WTC11 (cell line): ENCODE measurements around the gene LIMK1.

Experiments used
- TF ChIP-seq, protein P1 (sequence below): sonication (generic); formaldehyde crosslinking; IDR thresholded peaks from 2 replicates; pipeline ENCODE4 v1.8.0; 2023; ENCODE audit warnings: missing genetic modification reagents, mild to moderate bottlenecking, borderline replicate concordance
- TF ChIP-seq, protein P2 (sequence below): fragments of 200-600 bp; IDR thresholded peaks from 2 replicates; pipeline ENCODE4 v1.8.0; 2022; ENCODE audit warnings: antibody characterized with exemption
- TF ChIP-seq, protein P3 (sequence below): sonication (generic); formaldehyde crosslinking; IDR thresholded peaks from 2 replicates; pipeline ENCODE4 v1.8.1; 2022; ENCODE audit warnings: low read depth, missing genetic modification reagents, borderline replicate concordance
- TF ChIP-seq, protein P4 (sequence below): sonication (generic); formaldehyde crosslinking; IDR thresholded peaks from 2 replicates; pipeline ENCODE4 v1.8.0; 2022; ENCODE audit warnings: mild to moderate bottlenecking, missing genetic modification reagents

DNA sequence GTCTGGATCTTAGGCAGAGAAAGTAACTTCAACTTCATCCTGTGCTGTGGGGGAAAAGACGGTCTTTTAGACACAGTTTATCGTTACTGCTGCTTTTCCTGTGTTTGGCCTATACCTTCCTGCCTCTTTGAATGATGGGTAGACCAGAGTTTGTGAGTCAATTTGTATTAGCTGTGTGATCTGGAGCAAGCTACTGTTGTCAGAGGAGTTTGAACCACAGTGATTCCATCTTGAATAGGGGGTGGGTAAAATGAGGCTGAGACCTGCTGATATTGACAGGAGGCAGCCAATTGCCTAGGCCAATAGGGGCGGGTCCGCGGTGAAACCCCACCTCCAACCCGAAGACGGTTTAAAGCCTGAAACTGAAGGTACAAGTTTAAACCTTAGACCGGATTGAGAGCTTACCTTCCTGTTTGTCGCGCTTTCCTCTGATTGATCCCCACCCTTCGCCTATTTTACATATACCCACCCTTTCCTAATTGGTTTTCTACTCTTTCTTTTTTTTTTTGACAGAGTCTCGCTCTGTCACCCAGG is 54.8 kb downstream of the LIMK1 start:
- TF ChIP-seq, protein P1, sequence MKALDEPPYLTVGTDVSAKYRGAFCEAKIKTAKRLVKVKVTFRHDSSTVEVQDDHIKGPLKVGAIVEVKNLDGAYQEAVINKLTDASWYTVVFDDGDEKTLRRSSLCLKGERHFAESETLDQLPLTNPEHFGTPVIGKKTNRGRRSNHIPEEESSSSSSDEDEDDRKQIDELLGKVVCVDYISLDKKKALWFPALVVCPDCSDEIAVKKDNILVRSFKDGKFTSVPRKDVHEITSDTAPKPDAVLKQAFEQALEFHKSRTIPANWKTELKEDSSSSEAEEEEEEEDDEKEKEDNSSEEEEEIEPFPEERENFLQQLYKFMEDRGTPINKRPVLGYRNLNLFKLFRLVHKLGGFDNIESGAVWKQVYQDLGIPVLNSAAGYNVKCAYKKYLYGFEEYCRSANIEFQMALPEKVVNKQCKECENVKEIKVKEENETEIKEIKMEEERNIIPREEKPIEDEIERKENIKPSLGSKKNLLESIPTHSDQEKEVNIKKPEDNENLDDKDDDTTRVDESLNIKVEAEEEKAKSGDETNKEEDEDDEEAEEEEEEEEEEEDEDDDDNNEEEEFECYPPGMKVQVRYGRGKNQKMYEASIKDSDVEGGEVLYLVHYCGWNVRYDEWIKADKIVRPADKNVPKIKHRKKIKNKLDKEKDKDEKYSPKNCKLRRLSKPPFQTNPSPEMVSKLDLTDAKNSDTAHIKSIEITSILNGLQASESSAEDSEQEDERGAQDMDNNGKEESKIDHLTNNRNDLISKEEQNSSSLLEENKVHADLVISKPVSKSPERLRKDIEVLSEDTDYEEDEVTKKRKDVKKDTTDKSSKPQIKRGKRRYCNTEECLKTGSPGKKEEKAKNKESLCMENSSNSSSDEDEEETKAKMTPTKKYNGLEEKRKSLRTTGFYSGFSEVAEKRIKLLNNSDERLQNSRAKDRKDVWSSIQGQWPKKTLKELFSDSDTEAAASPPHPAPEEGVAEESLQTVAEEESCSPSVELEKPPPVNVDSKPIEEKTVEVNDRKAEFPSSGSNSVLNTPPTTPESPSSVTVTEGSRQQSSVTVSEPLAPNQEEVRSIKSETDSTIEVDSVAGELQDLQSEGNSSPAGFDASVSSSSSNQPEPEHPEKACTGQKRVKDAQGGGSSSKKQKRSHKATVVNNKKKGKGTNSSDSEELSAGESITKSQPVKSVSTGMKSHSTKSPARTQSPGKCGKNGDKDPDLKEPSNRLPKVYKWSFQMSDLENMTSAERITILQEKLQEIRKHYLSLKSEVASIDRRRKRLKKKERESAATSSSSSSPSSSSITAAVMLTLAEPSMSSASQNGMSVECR (CRISPR knock-in tag): no peak
- TF ChIP-seq, protein P2, sequence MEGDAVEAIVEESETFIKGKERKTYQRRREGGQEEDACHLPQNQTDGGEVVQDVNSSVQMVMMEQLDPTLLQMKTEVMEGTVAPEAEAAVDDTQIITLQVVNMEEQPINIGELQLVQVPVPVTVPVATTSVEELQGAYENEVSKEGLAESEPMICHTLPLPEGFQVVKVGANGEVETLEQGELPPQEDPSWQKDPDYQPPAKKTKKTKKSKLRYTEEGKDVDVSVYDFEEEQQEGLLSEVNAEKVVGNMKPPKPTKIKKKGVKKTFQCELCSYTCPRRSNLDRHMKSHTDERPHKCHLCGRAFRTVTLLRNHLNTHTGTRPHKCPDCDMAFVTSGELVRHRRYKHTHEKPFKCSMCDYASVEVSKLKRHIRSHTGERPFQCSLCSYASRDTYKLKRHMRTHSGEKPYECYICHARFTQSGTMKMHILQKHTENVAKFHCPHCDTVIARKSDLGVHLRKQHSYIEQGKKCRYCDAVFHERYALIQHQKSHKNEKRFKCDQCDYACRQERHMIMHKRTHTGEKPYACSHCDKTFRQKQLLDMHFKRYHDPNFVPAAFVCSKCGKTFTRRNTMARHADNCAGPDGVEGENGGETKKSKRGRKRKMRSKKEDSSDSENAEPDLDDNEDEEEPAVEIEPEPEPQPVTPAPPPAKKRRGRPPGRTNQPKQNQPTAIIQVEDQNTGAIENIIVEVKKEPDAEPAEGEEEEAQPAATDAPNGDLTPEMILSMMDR: no peak
- TF ChIP-seq, protein P3, sequence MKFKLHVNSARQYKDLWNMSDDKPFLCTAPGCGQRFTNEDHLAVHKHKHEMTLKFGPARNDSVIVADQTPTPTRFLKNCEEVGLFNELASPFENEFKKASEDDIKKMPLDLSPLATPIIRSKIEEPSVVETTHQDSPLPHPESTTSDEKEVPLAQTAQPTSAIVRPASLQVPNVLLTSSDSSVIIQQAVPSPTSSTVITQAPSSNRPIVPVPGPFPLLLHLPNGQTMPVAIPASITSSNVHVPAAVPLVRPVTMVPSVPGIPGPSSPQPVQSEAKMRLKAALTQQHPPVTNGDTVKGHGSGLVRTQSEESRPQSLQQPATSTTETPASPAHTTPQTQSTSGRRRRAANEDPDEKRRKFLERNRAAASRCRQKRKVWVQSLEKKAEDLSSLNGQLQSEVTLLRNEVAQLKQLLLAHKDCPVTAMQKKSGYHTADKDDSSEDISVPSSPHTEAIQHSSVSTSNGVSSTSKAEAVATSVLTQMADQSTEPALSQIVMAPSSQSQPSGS (CRISPR knock-in tag): no peak
- TF ChIP-seq, protein P4, sequence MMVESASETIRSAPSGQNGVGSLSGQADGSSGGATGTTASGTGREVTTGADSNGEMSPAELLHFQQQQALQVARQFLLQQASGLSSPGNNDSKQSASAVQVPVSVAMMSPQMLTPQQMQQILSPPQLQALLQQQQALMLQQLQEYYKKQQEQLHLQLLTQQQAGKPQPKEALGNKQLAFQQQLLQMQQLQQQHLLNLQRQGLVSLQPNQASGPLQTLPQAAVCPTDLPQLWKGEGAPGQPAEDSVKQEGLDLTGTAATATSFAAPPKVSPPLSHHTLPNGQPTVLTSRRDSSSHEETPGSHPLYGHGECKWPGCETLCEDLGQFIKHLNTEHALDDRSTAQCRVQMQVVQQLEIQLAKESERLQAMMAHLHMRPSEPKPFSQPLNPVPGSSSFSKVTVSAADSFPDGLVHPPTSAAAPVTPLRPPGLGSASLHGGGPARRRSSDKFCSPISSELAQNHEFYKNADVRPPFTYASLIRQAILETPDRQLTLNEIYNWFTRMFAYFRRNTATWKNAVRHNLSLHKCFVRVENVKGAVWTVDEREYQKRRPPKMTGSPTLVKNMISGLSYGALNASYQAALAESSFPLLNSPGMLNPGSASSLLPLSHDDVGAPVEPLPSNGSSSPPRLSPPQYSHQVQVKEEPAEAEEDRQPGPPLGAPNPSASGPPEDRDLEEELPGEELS (CRISPR knock-in tag): no peak
